HepG2 (cell line): Measurements from ENCODE around the gene DNASE2. TPM values are rescaled to one million over a fixed set of nuclear protein-coding genes. Genes with fewer than 3 reads are reported as not detected.

Experiments used
- ARNT ChIP-seq: fragments of 450-650 bp; IDR thresholded peaks from 2 replicates; pipeline ENCODE4 v1.6.1; 2017
- ARNT2 ChIP-seq: sonication (generic); formaldehyde crosslinking; IDR thresholded peaks from 2 replicates; pipeline ENCODE4 v1.8.0; 2022; ENCODE audit warnings: mild to moderate bottlenecking, low read depth, missing genetic modification reagents, moderate library complexity
- CEBPG ChIP-seq: IDR thresholded peaks from 2 replicates; pipeline ENCODE4 v1.6.1; 2016
- DNMT3B ChIP-seq: conservative IDR thresholded peaks from 2 replicates; pipeline ENCODE4 v1.6.1; 2016; ENCODE audit warnings: missing biosample characterization, control low read depth
- MTF1 ChIP-seq: sonication (generic); formaldehyde crosslinking; IDR thresholded peaks from 2 replicates; pipeline ENCODE4 v1.5.0; 2020; ENCODE audit warnings: missing genetic modification reagents
- NCOA2 ChIP-seq: sonication (generic); formaldehyde crosslinking; IDR thresholded peaks from 2 replicates; pipeline ENCODE4 v1.8.0; 2022; ENCODE audit warnings: inconsistent platforms
- NR1H2 ChIP-seq: sonication (generic); formaldehyde crosslinking; IDR thresholded peaks from 2 replicates; pipeline ENCODE4 v1.8.1; 2022; ENCODE audit warnings: low read depth, missing genetic modification reagents, borderline replicate concordance
- PHF5A ChIP-seq: IDR thresholded peaks from one replicate; pipeline ENCODE4 v1.6.1; 2018; ENCODE audit warnings: low read depth, missing genetic modification reagents; ENCODE audit not compliant: unreplicated experiment
- SKIL ChIP-seq: sonication (generic); formaldehyde crosslinking; IDR thresholded peaks from 2 replicates; pipeline ENCODE4 v1.8.0; 2022; ENCODE audit warnings: missing genetic modification reagents, mild to moderate bottlenecking, moderate library complexity, borderline replicate concordance
- TFDP1 ChIP-seq: IDR thresholded peaks from 2 replicates; pipeline ENCODE4 v1.6.1; 2016; ENCODE audit warnings: missing compliant biosample characterization, missing genetic modification reagents, borderline replicate concordance
- ZFP36L2 ChIP-seq: sonication (generic); formaldehyde crosslinking; IDR thresholded peaks from 2 replicates; pipeline ENCODE4 v1.4.0; 2020; ENCODE audit warnings: missing genetic modification reagents
- ZKSCAN1 ChIP-seq: fragments of 150-350 bp; IDR thresholded peaks from 2 replicates; pipeline ENCODE4 v1.6.1; 2014; ENCODE audit warnings: low read length
- ZNF318 ChIP-seq: sonication (generic); formaldehyde crosslinking; IDR thresholded peaks from 2 replicates; pipeline ENCODE4 v1.4.0; 2020; ENCODE audit warnings: mild to moderate bottlenecking, missing genetic modification reagents
- ZNF441 ChIP-seq: sonication (generic); formaldehyde crosslinking; IDR thresholded peaks from 2 replicates; pipeline ENCODE4 v1.7.0; 2021; ENCODE audit warnings: missing genetic modification reagents, borderline replicate concordance
- ZNF460 ChIP-seq: sonication (generic); formaldehyde crosslinking; IDR thresholded peaks from 2 replicates; pipeline ENCODE4 v1.5.1; 2020; ENCODE audit warnings: missing genetic modification reagents, mild to moderate bottlenecking, borderline replicate concordance
- ZNF75D ChIP-seq: sonication (generic); formaldehyde crosslinking; IDR thresholded peaks from 2 replicates; pipeline ENCODE4 v1.8.1; 2023; ENCODE audit warnings: missing genetic modification reagents, mild to moderate bottlenecking, borderline replicate concordance
- polyA plus RNA-seq, 8 experiments: library from polyadenylated mRNA; depleted of rRNA in 3 of 8; stranded (reverse) in 7 of 8; unstranded in 1 of 8; fragments of >200 nt; fragmentation: Illumina TruSeq in 4 of 8; extraction: Trizol in 4 of 8; gene quantifications; 2 replicates each; pipeline versions ENCODE4 v1.2.1 to v1.2.3, GENCODE V29; 2011 to 2016; ENCODE audit warnings: low read depth in 4 of 8, missing spikeins in 1 of 8, mixed read lengths in 1 of 8; ENCODE audit not compliant: insufficient read depth in 1 of 8
- total RNA-seq, 5 experiments: library from RNA; depleted of rRNA; stranded (reverse); fragments of >200 nt; fragmentation: Illumina TruSeq; extraction: Trizol; gene quantifications; 2 replicates each; pipeline ENCODE4 v1.2.3, GENCODE V29; 2016; ENCODE audit warnings: low read depth in 1 of 5

DNASE2 gene
- total and polyA plus RNA-seq, 2 of the 13 experiments (the other 11 are each of a cell fraction or from before 2014, with no cell fraction given) = 7.5 to 16.2 TPM

- TF ChIP-seq ZNF318 (CRISPR knock-in tag) = no peak
- no peak for TF ChIP-seq ZNF75D (CRISPR knock-in tag)
- TF ChIP-seq CEBPG (CRISPR knock-in tag) = peak; percentile 62
- TF ChIP-seq SKIL (CRISPR knock-in tag) = no peak
- no peak for TF ChIP-seq DNMT3B (CRISPR knock-in tag)
- no peak for TF ChIP-seq PHF5A (CRISPR knock-in tag)
- peak; percentile 49; the same call in 1 of the 2 replicates for TF ChIP-seq TFDP1 (CRISPR knock-in tag)
- TF ChIP-seq ZNF441 (CRISPR knock-in tag) = no peak
- TF ChIP-seq NR1H2 = no peak
- TF ChIP-seq ARNT2 (CRISPR knock-in tag) = no peak
- TF ChIP-seq ARNT = no peak
- no peak for TF ChIP-seq ZKSCAN1
- TF ChIP-seq NCOA2 (CRISPR knock-in tag) = 0 out of 2 replicates have a peak, but pooled peaks have one; percentile 12
- no peak for TF ChIP-seq ZFP36L2 (CRISPR knock-in tag)
- no peak for TF ChIP-seq ZNF460
- no peak for TF ChIP-seq MTF1
Observed at GRCh38 chr19:12864721-12865715, 16.2 kb downstream of the DNASE2 start (continued).
